ENCODE measurements around the gene OGDH. TPM values are rescaled to one million over a fixed set of nuclear protein-coding genes. Genes with fewer than 3 reads are reported as not detected.
A peak's percentile ranks its signal among the peaks of the same experiment; 100 is the strongest.

OGDH gene
- total and polyA plus RNA-seq, 10 of the 15 experiments (the other 5 are each of a cell fraction or from before 2014, with no cell fraction given) = 4.1 to 103 (median 48.4) TPM

DNA sequence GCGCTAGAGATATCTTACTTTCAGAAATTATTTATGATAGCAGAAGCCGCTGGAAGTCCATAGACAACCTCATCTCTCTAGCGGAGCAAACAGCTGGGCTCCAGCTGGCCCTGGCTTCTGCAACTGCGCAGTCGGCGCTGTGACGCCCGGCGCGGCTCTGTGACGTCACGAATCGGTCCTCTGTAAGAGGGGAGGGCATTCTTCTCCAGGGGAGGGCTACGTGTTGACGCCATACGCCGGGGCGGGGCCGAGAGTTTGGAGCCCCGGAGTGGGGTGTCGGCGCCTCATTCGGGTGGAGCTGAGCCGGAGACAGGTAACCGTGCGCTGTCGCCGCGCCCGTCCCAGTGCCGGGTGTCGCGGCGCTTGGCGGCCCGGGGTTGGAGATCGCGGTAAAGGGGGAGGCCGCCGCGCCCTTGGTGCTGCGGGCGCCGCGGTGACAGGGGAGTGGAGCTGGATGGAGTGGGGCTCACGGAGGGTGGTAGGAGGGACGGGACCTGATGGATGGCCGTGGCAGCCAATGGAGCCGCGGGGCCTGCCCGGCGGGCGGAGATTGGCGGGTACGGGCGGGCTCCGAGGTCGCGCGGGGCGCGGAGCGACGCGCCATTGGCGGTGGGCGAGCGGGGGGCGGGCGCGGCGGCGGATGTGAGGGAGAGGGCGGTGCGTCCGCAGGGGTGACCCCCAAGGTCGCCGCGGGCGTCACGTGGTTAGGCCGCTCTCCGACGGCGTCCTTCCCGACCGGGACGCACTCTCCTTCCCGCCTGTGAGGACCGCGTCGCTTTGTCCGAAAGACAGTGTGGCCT lies at the start of gene OGDH (continued):
- TF ChIP-seq, protein P1, sequence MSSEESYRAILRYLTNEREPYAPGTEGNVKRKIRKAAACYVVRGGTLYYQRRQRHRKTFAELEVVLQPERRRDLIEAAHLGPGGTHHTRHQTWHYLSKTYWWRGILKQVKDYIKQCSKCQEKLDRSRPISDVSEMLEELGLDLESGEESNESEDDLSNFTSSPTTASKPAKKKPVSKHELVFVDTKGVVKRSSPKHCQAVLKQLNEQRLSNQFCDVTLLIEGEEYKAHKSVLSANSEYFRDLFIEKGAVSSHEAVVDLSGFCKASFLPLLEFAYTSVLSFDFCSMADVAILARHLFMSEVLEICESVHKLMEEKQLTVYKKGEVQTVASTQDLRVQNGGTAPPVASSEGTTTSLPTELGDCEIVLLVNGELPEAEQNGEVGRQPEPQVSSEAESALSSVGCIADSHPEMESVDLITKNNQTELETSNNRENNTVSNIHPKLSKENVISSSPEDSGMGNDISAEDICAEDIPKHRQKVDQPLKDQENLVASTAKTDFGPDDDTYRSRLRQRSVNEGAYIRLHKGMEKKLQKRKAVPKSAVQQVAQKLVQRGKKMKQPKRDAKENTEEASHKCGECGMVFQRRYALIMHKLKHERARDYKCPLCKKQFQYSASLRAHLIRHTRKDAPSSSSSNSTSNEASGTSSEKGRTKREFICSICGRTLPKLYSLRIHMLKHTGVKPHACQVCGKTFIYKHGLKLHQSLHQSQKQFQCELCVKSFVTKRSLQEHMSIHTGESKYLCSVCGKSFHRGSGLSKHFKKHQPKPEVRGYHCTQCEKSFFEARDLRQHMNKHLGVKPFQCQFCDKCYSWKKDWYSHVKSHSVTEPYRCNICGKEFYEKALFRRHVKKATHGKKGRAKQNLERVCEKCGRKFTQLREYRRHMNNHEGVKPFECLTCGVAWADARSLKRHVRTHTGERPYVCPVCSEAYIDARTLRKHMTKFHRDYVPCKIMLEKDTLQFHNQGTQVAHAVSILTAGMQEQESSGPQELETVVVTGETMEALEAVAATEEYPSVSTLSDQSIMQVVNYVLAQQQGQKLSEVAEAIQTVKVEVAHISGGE (CRISPR knock-in tag; IDR thresholded peaks at IDR 0.05) = no peak
- TF ChIP-seq FOXM1 (IDR thresholded peaks at IDR 0.05; ENCODE audit: low read depth, low read length) (no peak), RBBP5 (conservative IDR thresholded peaks at IDR 0.05) (no peak), KLF5 (IDR thresholded peaks at IDR 0.05; ENCODE audit: partially characterized antibody) (peak; percentile 83), MYB (IDR thresholded peaks at IDR 0.05; ENCODE audit: borderline replicate concordance, low read depth, low read length) (no peak), HDGF (IDR thresholded peaks at IDR 0.05) (peak; percentile 37), NBN (IDR thresholded peaks at IDR 0.05) (peak; percentile 100), ZNF274 (IDR thresholded peaks at IDR 0.05; ENCODE audit: insufficient read depth, insufficient read length) (no peak), CBX3 (IDR thresholded peaks at IDR 0.05; ENCODE audit: borderline replicate concordance, low read depth) (no peak), ZSCAN29 (IDR thresholded peaks at IDR 0.05) (no peak), ATF7 (IDR thresholded peaks at IDR 0.05; ENCODE audit: low read depth) (peak; percentile 95)
- TF ChIP-seq, protein P2, sequence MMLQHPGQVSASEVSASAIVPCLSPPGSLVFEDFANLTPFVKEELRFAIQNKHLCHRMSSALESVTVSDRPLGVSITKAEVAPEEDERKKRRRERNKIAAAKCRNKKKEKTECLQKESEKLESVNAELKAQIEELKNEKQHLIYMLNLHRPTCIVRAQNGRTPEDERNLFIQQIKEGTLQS (IDR thresholded peaks at IDR 0.05; ENCODE audit: borderline replicate concordance, extremely low read depth, low read depth, low read length) = peak; percentile 57; the same call in 1 of the 2 replicates
- TF ChIP-seq, protein P3, sequence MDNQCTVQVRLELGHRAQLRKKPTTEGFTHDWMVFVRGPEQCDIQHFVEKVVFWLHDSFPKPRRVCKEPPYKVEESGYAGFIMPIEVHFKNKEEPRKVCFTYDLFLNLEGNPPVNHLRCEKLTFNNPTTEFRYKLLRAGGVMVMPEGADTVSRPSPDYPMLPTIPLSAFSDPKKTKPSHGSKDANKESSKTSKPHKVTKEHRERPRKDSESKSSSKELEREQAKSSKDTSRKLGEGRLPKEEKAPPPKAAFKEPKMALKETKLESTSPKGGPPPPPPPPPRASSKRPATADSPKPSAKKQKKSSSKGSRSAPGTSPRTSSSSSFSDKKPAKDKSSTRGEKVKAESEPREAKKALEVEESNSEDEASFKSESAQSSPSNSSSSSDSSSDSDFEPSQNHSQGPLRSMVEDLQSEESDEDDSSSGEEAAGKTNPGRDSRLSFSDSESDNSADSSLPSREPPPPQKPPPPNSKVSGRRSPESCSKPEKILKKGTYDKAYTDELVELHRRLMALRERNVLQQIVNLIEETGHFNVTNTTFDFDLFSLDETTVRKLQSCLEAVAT (IDR thresholded peaks at IDR 0.05) = no peak; the same call in 1 of the 2 replicates
- TF ChIP-seq, protein P4, sequence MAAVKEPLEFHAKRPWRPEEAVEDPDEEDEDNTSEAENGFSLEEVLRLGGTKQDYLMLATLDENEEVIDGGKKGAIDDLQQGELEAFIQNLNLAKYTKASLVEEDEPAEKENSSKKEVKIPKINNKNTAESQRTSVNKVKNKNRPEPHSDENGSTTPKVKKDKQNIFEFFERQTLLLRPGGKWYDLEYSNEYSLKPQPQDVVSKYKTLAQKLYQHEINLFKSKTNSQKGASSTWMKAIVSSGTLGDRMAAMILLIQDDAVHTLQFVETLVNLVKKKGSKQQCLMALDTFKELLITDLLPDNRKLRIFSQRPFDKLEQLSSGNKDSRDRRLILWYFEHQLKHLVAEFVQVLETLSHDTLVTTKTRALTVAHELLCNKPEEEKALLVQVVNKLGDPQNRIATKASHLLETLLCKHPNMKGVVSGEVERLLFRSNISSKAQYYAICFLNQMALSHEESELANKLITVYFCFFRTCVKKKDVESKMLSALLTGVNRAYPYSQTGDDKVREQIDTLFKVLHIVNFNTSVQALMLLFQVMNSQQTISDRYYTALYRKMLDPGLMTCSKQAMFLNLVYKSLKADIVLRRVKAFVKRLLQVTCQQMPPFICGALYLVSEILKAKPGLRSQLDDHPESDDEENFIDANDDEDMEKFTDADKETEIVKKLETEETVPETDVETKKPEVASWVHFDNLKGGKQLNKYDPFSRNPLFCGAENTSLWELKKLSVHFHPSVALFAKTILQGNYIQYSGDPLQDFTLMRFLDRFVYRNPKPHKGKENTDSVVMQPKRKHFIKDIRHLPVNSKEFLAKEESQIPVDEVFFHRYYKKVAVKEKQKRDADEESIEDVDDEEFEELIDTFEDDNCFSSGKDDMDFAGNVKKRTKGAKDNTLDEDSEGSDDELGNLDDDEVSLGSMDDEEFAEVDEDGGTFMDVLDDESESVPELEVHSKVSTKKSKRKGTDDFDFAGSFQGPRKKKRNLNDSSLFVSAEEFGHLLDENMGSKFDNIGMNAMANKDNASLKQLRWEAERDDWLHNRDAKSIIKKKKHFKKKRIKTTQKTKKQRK (IDR thresholded peaks at IDR 0.05; ENCODE audit: low read depth, low read length) = peak; percentile 84
- TF ChIP-seq, protein P5, sequence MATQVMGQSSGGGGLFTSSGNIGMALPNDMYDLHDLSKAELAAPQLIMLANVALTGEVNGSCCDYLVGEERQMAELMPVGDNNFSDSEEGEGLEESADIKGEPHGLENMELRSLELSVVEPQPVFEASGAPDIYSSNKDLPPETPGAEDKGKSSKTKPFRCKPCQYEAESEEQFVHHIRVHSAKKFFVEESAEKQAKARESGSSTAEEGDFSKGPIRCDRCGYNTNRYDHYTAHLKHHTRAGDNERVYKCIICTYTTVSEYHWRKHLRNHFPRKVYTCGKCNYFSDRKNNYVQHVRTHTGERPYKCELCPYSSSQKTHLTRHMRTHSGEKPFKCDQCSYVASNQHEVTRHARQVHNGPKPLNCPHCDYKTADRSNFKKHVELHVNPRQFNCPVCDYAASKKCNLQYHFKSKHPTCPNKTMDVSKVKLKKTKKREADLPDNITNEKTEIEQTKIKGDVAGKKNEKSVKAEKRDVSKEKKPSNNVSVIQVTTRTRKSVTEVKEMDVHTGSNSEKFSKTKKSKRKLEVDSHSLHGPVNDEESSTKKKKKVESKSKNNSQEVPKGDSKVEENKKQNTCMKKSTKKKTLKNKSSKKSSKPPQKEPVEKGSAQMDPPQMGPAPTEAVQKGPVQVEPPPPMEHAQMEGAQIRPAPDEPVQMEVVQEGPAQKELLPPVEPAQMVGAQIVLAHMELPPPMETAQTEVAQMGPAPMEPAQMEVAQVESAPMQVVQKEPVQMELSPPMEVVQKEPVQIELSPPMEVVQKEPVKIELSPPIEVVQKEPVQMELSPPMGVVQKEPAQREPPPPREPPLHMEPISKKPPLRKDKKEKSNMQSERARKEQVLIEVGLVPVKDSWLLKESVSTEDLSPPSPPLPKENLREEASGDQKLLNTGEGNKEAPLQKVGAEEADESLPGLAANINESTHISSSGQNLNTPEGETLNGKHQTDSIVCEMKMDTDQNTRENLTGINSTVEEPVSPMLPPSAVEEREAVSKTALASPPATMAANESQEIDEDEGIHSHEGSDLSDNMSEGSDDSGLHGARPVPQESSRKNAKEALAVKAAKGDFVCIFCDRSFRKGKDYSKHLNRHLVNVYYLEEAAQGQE (IDR thresholded peaks at IDR 0.05; ENCODE audit: low read depth, low read length) = no peak; the same call in 1 of the 2 replicates
- TF ChIP-seq, protein P6, sequence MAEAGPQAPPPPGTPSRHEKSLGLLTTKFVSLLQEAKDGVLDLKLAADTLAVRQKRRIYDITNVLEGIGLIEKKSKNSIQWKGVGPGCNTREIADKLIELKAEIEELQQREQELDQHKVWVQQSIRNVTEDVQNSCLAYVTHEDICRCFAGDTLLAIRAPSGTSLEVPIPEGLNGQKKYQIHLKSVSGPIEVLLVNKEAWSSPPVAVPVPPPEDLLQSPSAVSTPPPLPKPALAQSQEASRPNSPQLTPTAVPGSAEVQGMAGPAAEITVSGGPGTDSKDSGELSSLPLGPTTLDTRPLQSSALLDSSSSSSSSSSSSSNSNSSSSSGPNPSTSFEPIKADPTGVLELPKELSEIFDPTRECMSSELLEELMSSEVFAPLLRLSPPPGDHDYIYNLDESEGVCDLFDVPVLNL (IDR thresholded peaks at IDR 0.05; ENCODE audit: low read depth, low read length) = no peak; the same call in 1 of the 2 replicates
